HG02678 (cell line): ENCODE data around the gene DIP2C.
"Not testable (repeated sequence)": the region's sequence is repeated elsewhere in the genome, so short reads cannot be mapped to it uniquely, and the experiment has no call there.

Source experiments
- ATAC-seq: cut with Tn5 transposase; IDR thresholded peaks from one replicate; pipeline ENCODE4 v1.9.1; 2021; ENCODE audit warnings: mild to moderate bottlenecking, moderate library complexity; ENCODE audit not compliant: unreplicated experiment

The DIP2C gene

DNA sequence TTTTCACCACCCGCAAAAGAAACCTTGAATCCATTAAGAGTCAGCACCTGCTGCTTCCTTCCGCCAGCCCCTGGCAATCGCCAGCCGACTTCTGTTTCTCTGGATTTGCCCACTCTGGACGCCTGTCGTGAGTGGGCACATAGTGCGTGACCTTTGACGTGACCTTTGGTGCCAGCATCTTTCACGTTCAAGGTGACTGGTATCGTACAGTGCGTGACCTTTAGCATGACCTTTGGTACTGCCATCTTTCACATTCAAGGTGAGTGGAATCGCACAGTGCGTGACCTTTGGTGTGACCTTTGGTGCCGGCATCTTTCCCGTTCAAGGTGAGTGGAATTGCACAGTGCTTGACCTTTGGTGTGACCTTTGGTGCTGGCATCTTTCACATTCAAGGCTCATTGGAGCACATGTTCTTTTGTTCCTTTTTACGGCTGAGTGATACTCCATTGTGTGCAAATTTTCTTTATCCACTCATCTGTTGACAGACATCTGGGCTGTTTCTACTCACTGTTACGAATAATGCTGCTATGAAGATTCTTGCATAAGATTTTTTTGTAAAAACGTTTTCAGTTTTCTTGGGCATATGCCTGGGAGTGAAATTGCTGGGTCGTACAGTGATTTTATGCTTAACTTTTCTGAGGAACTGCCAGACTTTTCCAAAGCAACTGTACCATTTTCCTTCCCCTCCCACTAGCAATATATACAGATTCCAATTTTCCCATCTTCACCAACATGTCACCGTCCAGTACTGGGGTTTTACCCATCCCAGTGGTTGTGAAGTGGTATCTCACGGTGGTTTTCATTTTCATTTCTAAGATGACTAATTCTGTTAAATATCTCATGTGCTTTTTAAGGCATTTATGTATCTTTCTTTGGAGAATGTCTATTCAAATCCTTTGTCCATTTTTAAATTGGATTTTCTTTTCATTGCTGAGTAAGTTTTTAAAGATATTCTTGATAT lies 145.3 kb downstream of the DIP2C start:
- no peak for ATAC-seq

DNA sequence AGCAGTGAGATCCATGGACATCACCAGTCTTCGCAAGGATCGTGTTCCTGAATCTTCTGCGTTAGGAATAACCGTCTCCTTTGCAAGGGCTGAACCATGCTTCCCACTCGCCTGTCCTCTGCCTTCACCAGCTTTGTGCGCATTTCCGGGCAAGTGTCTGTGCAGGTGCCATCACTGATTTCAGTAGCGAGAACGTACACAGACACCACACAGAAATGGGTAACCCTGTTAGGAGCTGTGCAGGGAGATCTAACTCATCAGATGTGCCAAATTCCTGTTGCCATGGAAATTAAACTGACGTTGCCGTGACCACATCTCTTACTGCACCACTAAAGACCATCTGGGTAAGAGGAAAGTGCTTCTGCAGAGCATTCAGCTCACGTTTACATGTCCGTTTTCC lies 146.3 kb downstream of the DIP2C start:
- no peak for ATAC-seq

DNA sequence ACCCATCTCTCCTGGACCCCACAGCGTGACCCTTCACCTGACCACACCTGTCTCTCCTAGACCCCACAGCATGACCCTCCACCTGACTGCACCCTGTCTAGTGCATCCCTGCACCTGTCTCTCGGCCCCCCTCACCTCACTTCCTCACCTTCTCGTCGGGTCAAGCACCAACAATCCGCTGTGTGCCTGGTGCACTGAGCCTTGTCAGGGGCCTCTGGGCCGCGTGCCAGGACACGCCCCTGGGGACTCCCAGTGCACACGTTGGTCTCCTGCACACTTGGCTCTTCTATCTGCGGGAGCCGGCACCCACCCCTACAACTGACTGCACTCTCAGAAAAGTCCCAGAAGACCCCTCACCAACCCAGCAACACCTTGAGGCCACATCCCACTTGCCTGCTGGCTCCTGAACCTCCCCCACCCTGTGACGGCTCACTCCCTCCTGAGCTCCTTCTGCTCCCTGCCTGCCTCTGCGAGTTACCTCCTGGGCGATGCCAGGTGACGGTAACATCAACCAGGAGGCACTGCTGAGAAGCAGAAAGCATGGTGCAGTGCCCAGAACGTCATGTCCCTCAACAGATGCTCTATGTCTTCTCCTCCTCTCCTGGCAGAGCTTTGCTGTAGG lies 147.6 kb downstream of the DIP2C start:
- no peak for ATAC-seq

DNA sequence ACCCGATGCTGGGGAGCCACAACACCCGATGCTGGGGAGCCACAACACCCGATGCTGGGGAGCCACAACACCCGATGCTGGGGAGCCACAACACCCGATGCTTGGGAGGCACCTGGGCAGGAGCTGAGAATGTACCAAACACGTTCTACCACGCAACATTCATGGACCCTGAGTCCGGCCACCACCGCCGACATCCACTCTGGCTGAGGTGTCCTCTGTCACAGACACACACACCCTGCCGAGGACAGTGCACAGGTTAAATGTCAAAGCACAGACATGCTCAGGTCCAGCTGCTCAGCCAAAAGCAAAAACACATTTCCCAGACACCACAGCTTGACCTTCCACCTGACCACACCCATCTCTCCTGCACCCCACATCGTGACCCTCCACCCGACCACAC lies 148.4 kb downstream of the DIP2C start:
- ATAC-seq: no peak

DNA sequence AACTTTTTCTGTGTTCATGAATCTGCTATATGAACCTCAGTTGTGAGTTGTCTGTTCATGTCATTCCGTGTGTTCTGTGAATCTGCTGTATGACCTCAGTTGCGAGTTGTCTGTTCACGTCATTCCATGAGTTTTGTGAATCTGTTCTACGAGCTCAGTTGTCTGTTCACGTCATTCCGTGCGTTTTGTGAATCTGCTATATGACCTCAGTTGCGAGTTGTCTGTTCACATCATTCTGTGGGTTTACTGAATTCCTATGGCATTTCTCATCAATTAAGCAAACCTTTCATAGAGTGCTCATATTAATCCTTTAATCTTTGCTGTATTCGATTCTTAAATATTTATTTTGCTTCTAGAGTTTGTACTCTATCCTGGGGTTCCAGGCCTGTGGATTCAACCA lies 150.6 kb downstream of the DIP2C start:
- no peak for ATAC-seq

DNA sequence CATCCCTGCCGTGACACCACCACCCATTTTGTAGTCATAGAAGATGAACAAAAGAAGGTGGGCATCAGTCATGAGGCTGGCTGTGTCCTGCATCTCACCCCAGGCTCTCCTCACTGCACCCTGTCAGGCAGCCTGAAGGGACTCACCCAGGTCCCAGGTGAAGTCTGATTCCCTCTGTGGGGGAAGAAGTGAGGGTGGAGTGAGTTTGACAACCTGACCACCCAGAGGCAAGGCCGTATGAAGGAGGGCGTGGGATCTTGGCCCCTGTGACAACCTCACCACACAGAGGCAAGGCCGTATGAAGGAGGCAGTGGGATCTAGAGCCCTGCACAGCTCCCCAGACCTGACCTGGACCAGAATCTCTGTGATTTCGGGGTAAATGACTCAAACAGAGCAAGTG lies 152.5 kb downstream of the DIP2C start:
- no peak for ATAC-seq

DNA sequence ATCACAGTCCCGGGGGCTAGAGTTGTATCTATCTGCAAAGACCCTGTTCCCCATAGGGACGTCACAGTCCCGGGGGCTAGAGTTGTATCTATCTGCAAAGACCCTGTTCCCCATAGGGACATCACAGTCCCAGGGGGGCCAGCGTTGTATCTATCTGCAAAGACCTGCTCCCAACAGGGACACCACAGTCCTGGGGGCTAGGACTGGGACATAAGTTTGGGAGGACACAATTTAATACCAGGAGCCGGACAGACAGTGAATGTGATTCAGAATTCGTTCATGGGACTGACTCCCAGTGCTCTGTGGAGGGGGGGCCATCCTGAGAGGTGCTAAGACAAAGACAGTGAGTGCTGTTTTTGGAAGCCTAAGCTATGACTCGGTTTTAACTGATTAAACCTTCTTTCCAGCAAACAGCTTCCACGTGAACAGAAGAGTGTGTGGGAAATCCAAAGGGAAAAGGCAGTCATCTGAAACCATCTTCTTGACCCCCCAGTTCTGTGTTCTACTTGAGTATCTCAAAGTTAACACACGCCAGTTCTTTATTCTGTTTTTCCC lies 153.0 kb downstream of the DIP2C start:
- no peak for ATAC-seq

DNA sequence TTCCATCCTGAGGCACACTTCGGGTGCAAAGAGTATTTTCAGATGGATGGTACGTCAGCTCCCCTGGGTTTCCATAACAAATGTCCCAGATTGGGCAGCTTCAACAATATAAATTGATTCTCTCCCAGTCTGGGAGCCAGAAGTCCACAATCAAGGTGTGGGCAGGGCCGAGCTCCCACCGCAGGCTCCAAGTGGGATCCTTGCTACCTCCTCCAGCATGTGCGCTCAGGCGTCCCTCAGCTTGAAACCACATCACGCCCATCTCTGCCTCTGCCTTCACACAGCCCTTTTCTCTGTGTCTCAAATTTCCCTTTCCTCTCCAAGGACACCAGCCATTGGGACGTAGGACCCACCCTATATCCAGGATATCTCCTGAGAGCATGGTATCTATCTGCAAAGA lies 153.5 kb downstream of the DIP2C start:
- ATAC-seq: no peak

DNA sequence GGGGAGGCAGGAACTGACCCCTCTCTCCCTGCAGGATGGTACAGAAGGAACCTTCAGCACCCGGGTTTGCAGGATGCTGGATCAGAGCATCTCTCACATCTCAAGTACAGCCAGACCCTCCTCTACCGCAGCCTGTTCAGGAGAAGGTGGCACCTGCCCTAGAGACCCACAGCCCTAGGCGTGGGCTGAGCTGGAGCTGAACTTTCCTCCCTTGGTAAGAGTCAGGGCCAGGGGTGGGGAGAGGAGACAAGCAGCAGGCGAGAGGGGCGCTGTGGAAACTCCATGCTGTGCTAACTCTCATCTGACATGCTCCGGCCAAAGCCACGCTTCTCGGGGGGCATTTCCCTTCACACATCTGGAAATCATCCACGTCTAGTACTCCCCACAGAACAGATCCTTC lies 154.4 kb downstream of the DIP2C start:
- ATAC-seq: no peak

DNA sequence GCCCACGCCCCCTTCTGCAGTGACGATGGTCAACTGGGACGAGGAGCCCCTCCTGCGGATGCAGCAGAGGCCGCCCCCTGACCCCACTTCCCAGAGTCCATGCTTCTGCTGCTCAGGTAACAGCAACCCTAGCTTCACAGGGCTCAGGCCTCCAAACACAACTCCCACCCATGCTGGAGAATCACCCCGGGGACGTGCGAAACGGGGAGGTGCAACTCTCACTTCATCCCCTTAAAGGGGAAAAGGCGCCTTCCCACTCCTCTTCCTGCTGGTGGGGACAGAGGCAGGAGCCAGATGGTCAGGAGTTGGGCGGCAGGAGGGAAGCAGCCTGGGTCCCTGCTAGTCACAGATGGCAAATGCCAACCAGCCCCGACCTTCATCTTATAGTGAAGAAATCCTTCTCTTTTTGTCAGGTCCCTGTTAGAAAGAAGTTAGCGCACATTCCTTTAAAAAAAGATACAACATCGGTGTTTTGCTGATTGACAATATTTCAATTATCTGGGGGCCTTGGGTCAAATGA lies 155.4 kb downstream of the DIP2C start:
- no peak for ATAC-seq

DNA sequence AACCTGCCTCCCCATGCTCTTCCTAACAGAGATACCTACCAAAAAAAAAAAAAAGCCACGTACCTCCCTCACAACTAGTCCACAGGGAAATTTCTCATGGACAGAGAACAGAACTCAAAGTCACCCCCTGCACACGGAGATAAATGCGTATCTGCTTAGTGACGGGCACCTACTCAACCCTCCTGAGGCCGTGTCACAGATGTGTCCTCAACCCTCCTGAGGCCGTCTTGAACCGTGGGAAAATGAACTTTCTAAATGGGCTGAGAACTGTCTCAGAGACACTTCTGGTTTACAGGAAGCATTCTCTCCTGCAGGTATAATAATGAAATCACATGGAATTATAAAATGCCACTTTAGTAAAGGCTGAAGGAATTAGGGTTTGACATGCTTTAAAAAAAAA lies 155.9 kb downstream of the DIP2C start:
- no peak for ATAC-seq

DNA sequence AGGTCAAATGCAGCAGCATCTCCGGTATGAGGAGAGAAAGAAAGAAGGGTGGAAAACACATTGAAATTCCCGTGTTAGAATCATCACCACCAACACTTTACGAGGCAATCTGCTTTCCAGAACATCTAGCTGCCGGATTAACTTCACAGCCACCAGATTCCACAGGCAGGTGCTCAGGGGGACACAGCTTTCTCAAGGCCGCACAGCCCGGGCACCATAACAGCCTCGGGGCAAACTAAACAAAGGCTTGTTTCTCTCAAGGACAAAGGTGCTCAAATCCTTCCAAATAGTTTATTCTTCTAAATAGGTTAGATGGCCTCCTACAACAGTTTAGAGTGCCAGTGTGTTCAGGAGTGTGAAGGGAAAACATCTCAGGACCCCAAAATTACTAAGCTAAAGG lies 156.3 kb downstream of the DIP2C start:
- ATAC-seq: no peak

DNA sequence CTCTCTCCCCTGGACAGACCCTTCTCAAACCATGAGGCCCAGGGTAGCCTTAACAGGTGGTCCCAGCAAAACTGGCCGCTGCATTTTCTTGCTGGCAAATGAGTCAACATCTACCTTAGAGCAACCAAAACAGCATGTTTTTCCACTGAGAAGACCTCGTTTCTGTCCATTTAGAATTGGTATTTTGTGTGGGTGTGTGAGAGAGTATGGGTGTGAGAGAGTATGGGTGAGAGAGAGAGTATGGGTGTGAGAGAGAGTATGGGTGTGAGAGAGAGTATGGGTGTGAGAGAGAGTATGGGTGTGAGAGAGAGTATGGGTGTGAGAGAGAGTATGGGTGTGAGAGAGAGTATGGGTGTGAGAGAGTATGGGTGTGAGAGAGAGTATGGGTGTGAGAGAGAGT lies 157.1 kb downstream of the DIP2C start:
- not testable (repeated sequence) for ATAC-seq

DNA sequence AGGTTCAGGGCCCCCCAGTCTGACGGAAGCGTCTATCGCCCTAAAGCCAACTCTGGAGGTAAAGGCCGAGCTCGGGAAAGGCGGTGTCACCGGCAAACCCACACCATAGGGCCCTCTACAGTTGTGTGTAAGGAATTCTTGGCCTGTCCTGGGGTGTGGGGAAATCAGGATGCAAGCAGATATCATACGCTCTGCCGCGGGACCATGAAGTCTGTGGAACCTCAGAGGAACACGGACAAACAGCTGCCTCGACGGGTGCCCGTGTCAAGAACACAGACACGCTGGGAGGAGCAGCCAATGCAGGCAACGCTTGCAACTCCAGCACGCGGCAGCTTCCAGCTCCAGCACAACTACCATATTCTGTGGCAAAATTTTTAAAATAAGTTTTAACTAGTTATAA lies 157.9 kb downstream of the DIP2C start:
- ATAC-seq: no peak

DNA sequence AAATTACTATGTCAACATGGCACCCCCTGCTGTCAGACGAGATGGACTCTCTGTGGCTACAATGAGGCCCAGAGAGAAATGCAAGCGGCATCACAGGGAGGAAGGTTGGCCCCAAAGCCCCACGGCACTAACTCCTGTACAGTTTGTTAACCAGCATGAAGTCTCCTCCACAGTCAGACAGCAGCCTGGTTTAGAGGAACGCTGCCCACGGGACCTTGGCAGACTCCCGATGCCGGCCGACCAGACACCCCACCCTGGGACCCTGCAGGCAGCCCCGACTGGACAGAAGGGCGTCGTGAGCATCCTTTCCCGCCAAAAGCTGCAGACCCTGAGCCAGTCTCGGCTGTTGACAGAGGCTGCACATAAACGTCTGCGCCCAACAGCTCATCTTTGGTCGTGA lies 158.8 kb downstream of the DIP2C start:
- no peak for ATAC-seq

DNA sequence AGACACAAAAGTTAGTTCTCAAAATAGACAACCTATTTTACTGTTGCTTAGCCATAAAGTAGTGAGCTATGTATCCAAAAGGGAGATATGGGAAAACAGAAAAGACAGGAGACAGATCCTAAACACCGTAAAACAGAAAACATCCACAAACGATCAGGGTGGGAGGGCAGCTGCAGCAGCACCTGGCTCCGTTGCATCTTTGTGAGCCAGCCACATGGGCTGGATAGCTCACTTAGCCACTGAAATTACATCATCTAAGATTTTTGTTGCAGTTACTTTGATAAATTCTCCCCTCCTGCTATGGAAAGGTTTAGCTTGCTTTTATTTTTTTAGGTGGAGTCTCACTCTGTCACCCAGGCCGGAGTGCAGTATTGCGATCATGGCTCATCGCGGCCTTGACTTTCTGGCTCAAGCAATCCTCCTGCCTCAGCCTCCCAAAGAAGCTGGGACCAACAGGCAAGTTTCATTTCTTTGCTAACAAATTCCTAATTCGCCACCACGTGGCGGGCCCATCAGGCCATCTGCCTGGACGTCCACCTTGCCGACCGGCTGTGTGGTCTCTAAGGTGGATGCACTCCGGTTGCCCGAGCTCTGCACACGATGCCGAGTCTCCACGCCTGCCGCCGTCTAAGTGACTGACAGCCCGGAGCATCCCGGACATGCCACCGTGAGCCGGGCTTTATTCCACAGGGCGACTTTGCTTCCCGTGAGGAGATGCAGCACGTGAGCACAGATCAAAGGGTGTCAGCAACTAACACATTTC lies 159.8 kb downstream of the DIP2C start:
- ATAC-seq: no peak

DNA sequence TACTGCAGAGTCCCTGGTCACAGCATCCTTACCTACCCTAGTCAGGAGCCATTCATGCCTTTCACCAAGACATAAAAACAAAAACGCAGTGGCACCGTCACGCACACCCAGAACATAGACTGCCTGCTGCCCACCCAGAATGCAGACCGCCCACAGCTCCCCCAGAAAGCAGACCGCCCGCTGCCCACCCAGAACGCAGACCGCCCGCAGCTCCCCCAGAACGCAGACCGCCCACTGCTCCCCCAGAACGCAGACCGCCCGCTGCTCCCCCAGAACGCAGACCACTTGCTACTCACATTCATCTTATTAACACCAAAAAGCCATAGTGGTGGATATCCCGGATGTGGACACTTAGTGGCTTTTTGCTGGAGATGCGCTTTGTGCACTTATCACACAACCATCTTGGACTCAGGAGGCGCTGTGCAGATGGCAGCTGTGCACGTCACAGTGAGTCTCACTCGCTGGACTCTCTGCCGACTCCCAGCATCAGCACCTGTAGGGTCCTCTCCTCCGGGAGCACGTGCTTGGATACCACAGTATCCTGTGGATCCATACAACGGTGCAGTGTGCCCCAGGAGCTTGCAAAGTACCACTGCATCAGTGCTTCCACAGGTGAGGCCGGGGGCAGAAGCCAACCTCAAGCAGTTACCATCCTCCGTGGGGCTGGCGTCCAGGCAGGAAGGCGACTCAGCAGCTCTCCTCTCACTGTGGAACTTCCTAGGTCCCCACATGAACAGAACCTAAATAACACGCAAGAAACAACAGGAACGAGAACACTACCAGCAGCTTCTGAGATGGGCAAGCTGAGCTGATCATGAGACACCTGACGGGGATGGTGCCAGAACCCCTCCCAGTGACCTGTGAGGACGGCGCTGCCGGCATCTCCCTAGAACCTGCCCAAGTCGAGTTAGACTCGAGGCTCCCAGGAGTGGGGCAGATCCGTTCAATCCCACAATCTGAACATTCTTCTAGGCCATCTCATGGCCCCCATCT lies 161.0 kb downstream of the DIP2C start:
- no peak for ATAC-seq

DNA sequence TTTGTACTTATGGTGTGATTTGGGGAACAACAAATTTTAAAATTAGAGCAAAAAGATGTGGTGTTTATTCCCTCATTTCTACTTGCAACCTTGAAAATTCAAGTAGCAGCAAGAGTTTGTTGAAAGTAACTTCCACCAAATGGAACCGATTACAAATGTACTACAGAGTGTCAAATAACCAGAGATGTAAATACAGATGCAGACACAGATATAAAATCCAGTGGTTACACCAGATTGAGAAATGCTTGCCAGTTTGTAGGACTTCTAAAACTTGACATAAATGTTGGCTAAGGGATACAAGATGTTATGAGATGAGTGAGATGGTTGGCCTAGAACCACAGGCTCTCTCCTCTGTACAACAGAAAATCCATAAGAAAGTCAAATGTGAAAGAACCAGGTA lies 162.1 kb downstream of the DIP2C start:
- ATAC-seq: no peak

DNA sequence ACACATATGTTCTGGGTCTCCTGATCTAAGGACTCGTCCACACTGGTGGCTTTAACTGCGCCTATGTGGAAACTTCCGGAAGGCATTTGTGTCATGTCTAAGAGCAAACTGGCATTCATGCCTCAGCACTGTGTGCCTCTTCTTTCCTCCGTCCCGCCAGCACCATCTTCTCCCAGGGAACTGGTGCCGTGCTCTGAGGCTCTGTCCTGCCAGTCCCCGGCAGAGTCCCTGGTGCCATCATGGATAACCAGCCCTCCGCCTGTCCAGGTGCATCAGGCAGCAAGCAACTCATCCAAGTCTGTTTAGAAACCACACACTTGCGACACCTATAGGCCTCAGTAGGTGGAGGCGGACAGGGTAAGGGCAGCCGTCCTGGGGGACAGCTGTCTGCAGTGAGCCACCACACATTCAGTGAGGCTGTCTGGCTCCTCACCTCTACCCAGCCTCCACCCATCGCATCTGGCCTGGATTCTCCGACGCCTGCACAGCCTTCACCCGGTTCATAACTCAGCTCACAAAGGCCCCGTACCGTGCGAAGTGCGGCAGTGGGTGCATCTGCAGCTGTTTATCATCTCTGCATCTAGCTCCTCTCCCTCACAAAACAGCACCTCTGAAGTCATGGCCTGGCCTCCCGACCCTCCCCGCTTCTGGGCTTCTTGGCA lies 162.7 kb downstream of the DIP2C start:
- ATAC-seq: no peak
